ENCODE data around the gene FADS2. TPM values are rescaled to one million over a fixed set of nuclear protein-coding genes. Genes with fewer than 3 reads are reported as not detected.

Gene FADS2
- polyA plus RNA-seq, 1 experiment = 327 TPM

- H3K36me3 ChIP-seq (ENCODE audit: control insufficient read depth, insufficient read depth, low read length) = peaks cover 41% of the 10 kb centered on the region
- CTCF ChIA-PET = interaction anchor here (2.3 to 3.5 kb wide), 2 partner anchors 12 to 24 kb away, joined by 5 to 10 read pairs; no protein-coding TSS in a partner anchor
- DNase-seq (ENCODE audit: low read depth) = no peak
- H3K27me3 ChIP-seq (ENCODE audit: control insufficient read depth, insufficient read depth, low read length) = no peaks in the 10 kb centered on the region
- POLR2A ChIA-PET = no interaction called here
- no peak for TF ChIP-seq CTCF (IDR thresholded peaks at IDR 0.05; ENCODE audit: insufficient read depth, low read depth, low read length)
- no peak overlapping the region for H3K4me3 ChIP-seq (ENCODE audit: low read depth, low read length)
Observed at GRCh38 chr11:61846362-61847020, 18.4 kb downstream of the FADS2 start.

GRCh38 chr11:61847914-61848581, 19.9 kb downstream of the FADS2 start:
- TF ChIP-seq CTCF (IDR thresholded peaks at IDR 0.05; ENCODE audit: insufficient read depth, low read depth, low read length) = no peak
- H3K36me3 ChIP-seq (ENCODE audit: control insufficient read depth, insufficient read depth, low read length) = peaks cover 36% of the 10 kb centered on the region
- H3K4me3 ChIP-seq (ENCODE audit: low read depth, low read length) = no peak overlapping the region
- CTCF ChIA-PET = interaction anchor here (1.0 to 3.5 kb wide), 2 partner anchors 23 to 260 kb away, joined by 3 to 10 read pairs; no protein-coding TSS in a partner anchor
- no peak for DNase-seq (ENCODE audit: low read depth)
- no peaks in the 10 kb centered on the region for H3K27me3 ChIP-seq (ENCODE audit: control insufficient read depth, insufficient read depth, low read length)
- POLR2A ChIA-PET = no interaction called here

GRCh38 chr11:61848631-61849030, 20.5 kb downstream of the FADS2 start:
- TF ChIP-seq CTCF (IDR thresholded peaks at IDR 0.05; ENCODE audit: insufficient read depth, low read depth, low read length) = no peak
- ChIA-PET POLR2A (no interaction called here), CTCF (interaction anchor here (1.0 to 3.5 kb wide), 2 partner anchors 22 to 259 kb away, joined by 3 to 10 read pairs; no protein-coding TSS in a partner anchor)
- DNase-seq (ENCODE audit: low read depth) = no peak
- Histone ChIP-seq H3K36me3 (ENCODE audit: control insufficient read depth, insufficient read depth, low read length) (peaks cover 38% of the 10 kb centered on the region), H3K27me3 (ENCODE audit: control insufficient read depth, insufficient read depth, low read length) (no peaks in the 10 kb centered on the region), H3K4me3 (ENCODE audit: low read depth, low read length) (no peak overlapping the region)

- no peaks in the 10 kb centered on the region for H3K27me3 ChIP-seq (ENCODE audit: control insufficient read depth, insufficient read depth, low read length)
- DNase-seq (ENCODE audit: low read depth) = no peak
- TF ChIP-seq CTCF (IDR thresholded peaks at IDR 0.05; ENCODE audit: insufficient read depth, low read depth, low read length) = no peak
- POLR2A ChIA-PET = no interaction called here
- H3K36me3 ChIP-seq (ENCODE audit: control insufficient read depth, insufficient read depth, low read length) = peaks cover 46% of the 10 kb centered on the region
- CTCF ChIA-PET = no interaction called here
- no peak overlapping the region for H3K4me3 ChIP-seq (ENCODE audit: low read depth, low read length)
Observed at GRCh38 chr11:61850687-61851086, 22.6 kb downstream of the FADS2 start.

- peaks cover 48% of the 10 kb centered on the region for H3K36me3 ChIP-seq (ENCODE audit: control insufficient read depth, insufficient read depth, low read length)
Observed at GRCh38 chr11:61851113-61851899, 23.2 kb downstream of the FADS2 start.

More at GRCh38 chr11:61851113-61851899, 23.2 kb downstream of the FADS2 start:
- H3K4me3 ChIP-seq (ENCODE audit: low read depth, low read length) = no peak overlapping the region
- CTCF ChIA-PET = no interaction called here
- H3K27me3 ChIP-seq (ENCODE audit: control insufficient read depth, insufficient read depth, low read length) = no peaks in the 10 kb centered on the region
- POLR2A ChIA-PET = no interaction called here
- DNase-seq (ENCODE audit: low read depth) = no peak
- TF ChIP-seq CTCF (IDR thresholded peaks at IDR 0.05; ENCODE audit: insufficient read depth, low read depth, low read length) = no peak
